PC-3 (cell line): ENCODE results near the gene ARHGAP22.

Source experiments
- EZH2 ChIP-seq: fragments of 300-600 bp; sonication (generic); IDR thresholded peaks from one replicate; pipeline ENCODE4 v1.6.1; 2017; ENCODE audit warnings: antibody characterized with exemption, mild to moderate bottlenecking, low read length; ENCODE audit not compliant: unreplicated experiment
- TF ChIP-seq, protein P1 (sequence below): fragments of 300-600 bp; sonication (generic); conservative IDR thresholded peaks from 2 replicates; pipeline ENCODE4 v1.5.1; 2017; ENCODE audit warnings: antibody characterized with exemption, low read depth, mild to moderate bottlenecking, low read length

DNA sequence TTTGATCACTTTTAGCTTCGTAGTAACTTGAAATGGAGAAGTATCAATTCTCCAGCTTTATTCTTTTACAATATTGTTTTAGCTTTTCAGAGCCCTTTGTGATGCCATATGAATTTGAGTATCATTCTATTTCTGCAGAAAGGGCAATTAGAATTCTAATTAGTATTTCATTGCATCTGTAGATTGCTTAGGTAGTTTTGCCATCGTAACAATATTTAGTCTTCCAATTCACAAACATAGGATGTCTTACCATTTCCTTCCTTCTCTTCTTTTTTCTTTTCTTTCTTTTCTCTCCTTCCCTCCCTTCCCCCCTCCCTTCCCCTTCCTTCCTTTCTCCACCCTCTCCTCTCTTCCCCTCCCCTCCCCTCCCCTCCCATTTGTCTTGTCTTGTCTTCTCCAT, 193.4 kb downstream of the ARHGAP22 start:
- TF ChIP-seq, protein P1, sequence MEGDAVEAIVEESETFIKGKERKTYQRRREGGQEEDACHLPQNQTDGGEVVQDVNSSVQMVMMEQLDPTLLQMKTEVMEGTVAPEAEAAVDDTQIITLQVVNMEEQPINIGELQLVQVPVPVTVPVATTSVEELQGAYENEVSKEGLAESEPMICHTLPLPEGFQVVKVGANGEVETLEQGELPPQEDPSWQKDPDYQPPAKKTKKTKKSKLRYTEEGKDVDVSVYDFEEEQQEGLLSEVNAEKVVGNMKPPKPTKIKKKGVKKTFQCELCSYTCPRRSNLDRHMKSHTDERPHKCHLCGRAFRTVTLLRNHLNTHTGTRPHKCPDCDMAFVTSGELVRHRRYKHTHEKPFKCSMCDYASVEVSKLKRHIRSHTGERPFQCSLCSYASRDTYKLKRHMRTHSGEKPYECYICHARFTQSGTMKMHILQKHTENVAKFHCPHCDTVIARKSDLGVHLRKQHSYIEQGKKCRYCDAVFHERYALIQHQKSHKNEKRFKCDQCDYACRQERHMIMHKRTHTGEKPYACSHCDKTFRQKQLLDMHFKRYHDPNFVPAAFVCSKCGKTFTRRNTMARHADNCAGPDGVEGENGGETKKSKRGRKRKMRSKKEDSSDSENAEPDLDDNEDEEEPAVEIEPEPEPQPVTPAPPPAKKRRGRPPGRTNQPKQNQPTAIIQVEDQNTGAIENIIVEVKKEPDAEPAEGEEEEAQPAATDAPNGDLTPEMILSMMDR, result no peak
- no peak for TF ChIP-seq EZH2
